ENCODE data around the gene TSPY10.
"Not testable (repeated sequence)": the region's sequence is repeated elsewhere in the genome, so short reads cannot be mapped to it uniquely, and the experiment has no call there.

TSPY10 gene

DNA sequence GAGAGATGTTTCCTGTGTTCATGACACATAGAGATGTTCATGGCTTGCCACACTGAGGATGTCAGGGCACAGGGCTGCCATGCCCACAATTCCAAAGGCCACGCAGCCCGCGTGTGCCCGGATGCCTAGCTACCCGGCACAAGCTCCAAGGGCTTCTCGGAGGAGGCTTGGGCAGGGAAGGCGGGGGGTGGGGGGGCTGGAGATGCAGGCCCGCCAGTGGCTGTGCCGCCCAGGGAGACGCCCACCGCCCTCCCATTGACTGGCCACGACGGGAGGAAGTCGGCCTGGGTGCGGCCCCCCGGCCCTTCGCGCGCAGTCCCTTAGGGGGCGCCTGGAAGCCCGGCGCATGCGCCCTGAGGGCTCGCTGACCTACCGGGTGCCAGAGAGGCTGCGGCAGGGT is at the start of gene TSPY10:
TSPY10 (plus strand) TSS at position 301 of the 400 bp plus-strand sequence; CDS start at position 347, 46 bp downstream.
- not testable (repeated sequence) for DNase-seq (ENCODE audit: low read depth)

DNA sequence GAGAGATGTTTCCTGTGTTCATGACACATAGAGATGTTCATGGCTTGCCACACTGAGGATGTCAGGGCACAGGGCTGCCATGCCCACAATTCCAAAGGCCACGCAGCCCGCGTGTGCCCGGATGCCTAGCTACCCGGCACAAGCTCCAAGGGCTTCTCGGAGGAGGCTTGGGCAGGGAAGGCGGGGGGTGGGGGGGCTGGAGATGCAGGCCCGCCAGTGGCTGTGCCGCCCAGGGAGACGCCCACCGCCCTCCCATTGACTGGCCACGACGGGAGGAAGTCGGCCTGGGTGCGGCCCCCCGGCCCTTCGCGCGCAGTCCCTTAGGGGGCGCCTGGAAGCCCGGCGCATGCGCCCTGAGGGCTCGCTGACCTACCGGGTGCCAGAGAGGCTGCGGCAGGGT is 40.7 kb upstream of the TSPY10 start, which contains the start of gene TSPY9:
TSPY9 (plus strand) TSS at position 301 of the 400 bp plus-strand sequence; CDS start at position 347, 46 bp downstream.
- DNase-seq (ENCODE audit: low read depth), result not testable (repeated sequence)

DNA sequence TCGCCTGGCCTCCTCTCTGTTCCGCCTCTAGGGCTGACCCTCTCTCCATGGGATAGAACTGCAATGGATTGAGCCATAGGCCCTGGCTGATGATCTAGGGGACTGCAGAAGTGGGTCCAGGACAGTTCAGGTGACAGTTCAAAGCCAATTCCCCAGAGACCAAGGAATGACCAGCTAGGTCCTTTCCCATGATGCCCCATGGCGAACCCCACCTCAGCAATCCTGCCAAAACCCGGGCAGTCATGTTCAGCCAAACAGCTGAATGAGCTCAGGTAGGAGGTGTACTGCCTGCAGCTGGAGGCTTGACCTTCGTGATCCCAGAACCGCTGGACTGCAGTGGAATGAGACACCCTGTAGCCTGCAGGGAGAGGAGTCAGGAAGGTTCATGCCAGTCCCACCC is 23.3 kb upstream of the TSPY10 start:
- not testable (repeated sequence) for DNase-seq (ENCODE audit: low read depth)

GRCh38 chrY:9516287-9516686 is 11.4 kb upstream of the TSPY10 start:
- not testable (repeated sequence) for DNase-seq (ENCODE audit: low read depth)
